GM23248 (cell line): ENCODE data around the gene DOP1A.

Experiments
- EZH2 ChIP-seq: fragments of 200-600 bp; sonication (generic); IDR thresholded peaks from 2 replicates; pipeline ENCODE4 v1.6.1; 2018; ENCODE audit warnings: antibody characterized with exemption, mild to moderate bottlenecking; ENCODE audit not compliant: insufficient read depth, poor library complexity, severe bottlenecking
- EZH2phosphoT487 ChIP-seq: fragments of 200-600 bp; sonication (generic); IDR thresholded peaks from 2 replicates; pipeline ENCODE4 v1.6.1; 2018; ENCODE audit warnings: antibody characterized with exemption, moderate library complexity, mild to moderate bottlenecking, low read depth; ENCODE audit not compliant: insufficient read depth

DNA sequence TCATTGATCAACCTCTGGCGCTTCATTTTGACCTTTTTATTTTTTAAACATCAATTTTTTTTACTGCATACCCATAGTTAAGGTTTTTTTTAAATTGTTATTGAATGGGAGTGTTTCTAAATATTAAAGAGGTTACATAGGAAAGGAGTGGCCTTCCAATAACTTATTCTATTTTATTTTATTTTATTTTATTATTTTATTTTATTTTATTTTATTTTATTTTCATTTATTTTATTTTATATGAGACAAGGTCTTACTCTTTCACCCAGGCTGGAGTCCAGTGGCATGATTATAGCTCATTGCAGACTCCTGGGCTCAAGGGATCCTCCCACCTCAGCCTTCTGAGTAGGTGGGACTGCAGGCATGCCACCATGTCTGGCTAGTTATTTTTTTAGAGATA lies 30.2 kb downstream of the DOP1A start:
- TF ChIP-seq EZH2 (no peak), EZH2phosphoT487 (no peak)
